Measurements from ENCODE around the gene ARL6IP1. TPM values are rescaled to one million over a fixed set of nuclear protein-coding genes. Genes with fewer than 3 reads are reported as not detected.

Gene ARL6IP1
- polyA plus RNA-seq: 10 to 100 TPM; 46.5 to 59.5 TPM

- Histone ChIP-seq H3K4me1 (ENCODE audit: control insufficient read depth in 2 of 2, insufficient read depth in 2 of 2, low read length in 1 of 2) (no peaks in the 10 kb centered on the region), H3K27ac (ENCODE audit: low read depth in 2 of 2, low read length in 1 of 2) (peak within 1 kb of the TSS; percentile 94 to 98), H3K4me3 (ENCODE audit: low read depth in 1 of 2, low read length in 2 of 2) (peak within 1 kb of the TSS; percentile 76 to 77), H3K36me3 (ENCODE audit: control insufficient read depth in 2 of 2, insufficient read depth in 2 of 2, low read length in 1 of 2) (no peaks in the 10 kb centered on the region), H3K27me3 (ENCODE audit: control insufficient read depth in 1 of 2, insufficient read depth in 2 of 2, low read length in 2 of 2) (no peaks in the 10 kb centered on the region), H3K9me3 (ENCODE audit: control insufficient read depth in 2 of 2, insufficient read depth in 1 of 2, low read depth in 1 of 2, low read length in 1 of 2) (no peaks in the 10 kb centered on the region)
- 0 to 1% methylated on average over 70 to 77 of the region's 77 CpGs for WGBS, 2 donors
Observed at GRCh38 chr16:18801145-18801972, at the start of gene ARL6IP1. Gene ARL6IP1, minus strand, starts transcription at chr16:18801549. Its CDS starts 83 bp downstream, at chr16:18801466.

GRCh38 chr16:18846416-18846815 is 45.1 kb upstream of the ARL6IP1 start:
- WGBS, 2 donors: 82 to 88% methylated on average over 1 of the region's 1 CpG
- H3K27me3 ChIP-seq (ENCODE audit: control insufficient read depth in 1 of 2, insufficient read depth in 2 of 2, low read length in 2 of 2): no peaks in the 10 kb centered on the region
- no peak overlapping the region for H3K4me3 ChIP-seq (ENCODE audit: low read depth in 1 of 2, low read length in 2 of 2)
- H3K9me3 ChIP-seq (ENCODE audit: control insufficient read depth in 2 of 2, insufficient read depth in 1 of 2, low read depth in 1 of 2, low read length in 1 of 2): no peaks in the 10 kb centered on the region
- H3K36me3 ChIP-seq (ENCODE audit: control insufficient read depth in 2 of 2, insufficient read depth in 2 of 2, low read length in 1 of 2): peaks cover 11 to 23% of the 10 kb centered on the region in 2 donors
- no peak overlapping the region for H3K27ac ChIP-seq (ENCODE audit: low read depth in 2 of 2, low read length in 1 of 2)
- no peaks in the 10 kb centered on the region for H3K4me1 ChIP-seq (ENCODE audit: control insufficient read depth in 2 of 2, insufficient read depth in 2 of 2, low read length in 1 of 2)

- Histone ChIP-seq H3K9me3 (ENCODE audit: control insufficient read depth in 2 of 2, insufficient read depth in 1 of 2, low read depth in 1 of 2, low read length in 1 of 2) (no peaks in the 10 kb centered on the region), H3K27me3 (ENCODE audit: control insufficient read depth in 1 of 2, insufficient read depth in 2 of 2, low read length in 2 of 2) (no peaks in the 10 kb centered on the region), H3K4me3 (ENCODE audit: low read depth in 1 of 2, low read length in 2 of 2) (no peak overlapping the region), H3K4me1 (ENCODE audit: control insufficient read depth in 2 of 2, insufficient read depth in 2 of 2, low read length in 1 of 2) (no peaks in the 10 kb centered on the region), H3K36me3 (ENCODE audit: control insufficient read depth in 2 of 2, insufficient read depth in 2 of 2, low read length in 1 of 2) (peaks cover 16 to 23% of the 10 kb centered on the region in 2 donors), H3K27ac (ENCODE audit: low read depth in 2 of 2, low read length in 1 of 2) (no peak overlapping the region)
- WGBS, 2 donors: 95 to 98% methylated on average over 6 of the region's 6 CpGs
Observed at GRCh38 chr16:18842565-18842964, 41.2 kb upstream of the ARL6IP1 start.

GRCh38 chr16:18841833-18842525 is 40.6 kb upstream of the ARL6IP1 start:
- Histone ChIP-seq H3K36me3 (ENCODE audit: control insufficient read depth in 2 of 2, insufficient read depth in 2 of 2, low read length in 1 of 2) (peaks cover 14 to 20% of the 10 kb centered on the region in 2 donors), H3K27ac (ENCODE audit: low read depth in 2 of 2, low read length in 1 of 2) (no peak overlapping the region), H3K9me3 (ENCODE audit: control insufficient read depth in 2 of 2, insufficient read depth in 1 of 2, low read depth in 1 of 2, low read length in 1 of 2) (no peaks in the 10 kb centered on the region), H3K4me3 (ENCODE audit: low read depth in 1 of 2, low read length in 2 of 2) (no peak overlapping the region), H3K27me3 (ENCODE audit: control insufficient read depth in 1 of 2, insufficient read depth in 2 of 2, low read length in 2 of 2) (no peaks in the 10 kb centered on the region), H3K4me1 (ENCODE audit: control insufficient read depth in 2 of 2, insufficient read depth in 2 of 2, low read length in 1 of 2) (no peaks in the 10 kb centered on the region)
- 80 to 82% methylated on average over 7 of the region's 7 CpGs for WGBS, 2 donors

- H3K36me3 ChIP-seq (ENCODE audit: control insufficient read depth in 2 of 2, insufficient read depth in 2 of 2, low read length in 1 of 2): peaks cover 18 to 30% of the 10 kb centered on the region in 2 donors
- no peaks in the 10 kb centered on the region for H3K4me1 ChIP-seq (ENCODE audit: control insufficient read depth in 2 of 2, insufficient read depth in 2 of 2, low read length in 1 of 2)
- H3K27me3 ChIP-seq (ENCODE audit: control insufficient read depth in 1 of 2, insufficient read depth in 2 of 2, low read length in 2 of 2): no peaks in the 10 kb centered on the region
- 66 to 67% methylated on average over 6 of the region's 6 CpGs for WGBS, 2 donors
- no peak overlapping the region for H3K27ac ChIP-seq (ENCODE audit: low read depth in 2 of 2, low read length in 1 of 2)
- H3K9me3 ChIP-seq (ENCODE audit: control insufficient read depth in 2 of 2, insufficient read depth in 1 of 2, low read depth in 1 of 2, low read length in 1 of 2): no peaks in the 10 kb centered on the region
- no peak overlapping the region for H3K4me3 ChIP-seq (ENCODE audit: low read depth in 1 of 2, low read length in 2 of 2)
Observed at GRCh38 chr16:18839555-18839954, 38.2 kb upstream of the ARL6IP1 start.

GRCh38 chr16:18836702-18837101 is 35.4 kb upstream of the ARL6IP1 start:
- Histone ChIP-seq H3K4me1 (ENCODE audit: control insufficient read depth in 2 of 2, insufficient read depth in 2 of 2, low read length in 1 of 2) (no peaks in the 10 kb centered on the region), H3K36me3 (ENCODE audit: control insufficient read depth in 2 of 2, insufficient read depth in 2 of 2, low read length in 1 of 2) (peaks cover 14 to 35% of the 10 kb centered on the region in 2 donors)

GRCh38 chr16:18834864-18835263 is 33.5 kb upstream of the ARL6IP1 start:
- no peak overlapping the region for H3K27ac ChIP-seq (ENCODE audit: low read depth in 2 of 2, low read length in 1 of 2)
- no peaks in the 10 kb centered on the region for H3K9me3 ChIP-seq (ENCODE audit: control insufficient read depth in 2 of 2, insufficient read depth in 1 of 2, low read depth in 1 of 2, low read length in 1 of 2)
- no peaks in the 10 kb centered on the region for H3K4me1 ChIP-seq (ENCODE audit: control insufficient read depth in 2 of 2, insufficient read depth in 2 of 2, low read length in 1 of 2)
- H3K36me3 ChIP-seq (ENCODE audit: control insufficient read depth in 2 of 2, insufficient read depth in 2 of 2, low read length in 1 of 2): peaks cover 11 to 38% of the 10 kb centered on the region in 2 donors
- no peaks in the 10 kb centered on the region for H3K27me3 ChIP-seq (ENCODE audit: control insufficient read depth in 1 of 2, insufficient read depth in 2 of 2, low read length in 2 of 2)
- 79 to 81% methylated on average over 4 of the region's 4 CpGs for WGBS, 2 donors
- H3K4me3 ChIP-seq (ENCODE audit: low read depth in 1 of 2, low read length in 2 of 2): no peak overlapping the region

More at GRCh38 chr16:18836702-18837101, 35.4 kb upstream of the ARL6IP1 start:
- Histone ChIP-seq H3K9me3 (ENCODE audit: control insufficient read depth in 2 of 2, insufficient read depth in 1 of 2, low read depth in 1 of 2, low read length in 1 of 2) (no peaks in the 10 kb centered on the region), H3K4me3 (ENCODE audit: low read depth in 1 of 2, low read length in 2 of 2) (no peak overlapping the region), H3K27ac (ENCODE audit: low read depth in 2 of 2, low read length in 1 of 2) (no peak overlapping the region), H3K27me3 (ENCODE audit: control insufficient read depth in 1 of 2, insufficient read depth in 2 of 2, low read length in 2 of 2) (no peaks in the 10 kb centered on the region)

GRCh38 chr16:18833707-18834505 is 32.6 kb upstream of the ARL6IP1 start:
- no peak overlapping the region for H3K4me3 ChIP-seq (ENCODE audit: low read depth in 1 of 2, low read length in 2 of 2)
- WGBS, 2 donors: 90 to 94% methylated on average over 9 of the region's 9 CpGs
- peaks cover 15 to 36% of the 10 kb centered on the region in 2 donors for H3K36me3 ChIP-seq (ENCODE audit: control insufficient read depth in 2 of 2, insufficient read depth in 2 of 2, low read length in 1 of 2)
- no peaks in the 10 kb centered on the region for H3K9me3 ChIP-seq (ENCODE audit: control insufficient read depth in 2 of 2, insufficient read depth in 1 of 2, low read depth in 1 of 2, low read length in 1 of 2)
- no peaks in the 10 kb centered on the region for H3K4me1 ChIP-seq (ENCODE audit: control insufficient read depth in 2 of 2, insufficient read depth in 2 of 2, low read length in 1 of 2)
- no peak overlapping the region for H3K27ac ChIP-seq (ENCODE audit: low read depth in 2 of 2, low read length in 1 of 2)
- H3K27me3 ChIP-seq (ENCODE audit: control insufficient read depth in 1 of 2, insufficient read depth in 2 of 2, low read length in 2 of 2): no peaks in the 10 kb centered on the region

- Histone ChIP-seq H3K36me3 (ENCODE audit: control insufficient read depth in 2 of 2, insufficient read depth in 2 of 2, low read length in 1 of 2) (peaks cover 11 to 35% of the 10 kb centered on the region in 2 donors), H3K9me3 (ENCODE audit: control insufficient read depth in 2 of 2, insufficient read depth in 1 of 2, low read depth in 1 of 2, low read length in 1 of 2) (no peaks in the 10 kb centered on the region), H3K4me1 (ENCODE audit: control insufficient read depth in 2 of 2, insufficient read depth in 2 of 2, low read length in 1 of 2) (no peaks in the 10 kb centered on the region)
Observed at GRCh38 chr16:18832613-18833012, 31.3 kb upstream of the ARL6IP1 start.

More at GRCh38 chr16:18832613-18833012, 31.3 kb upstream of the ARL6IP1 start:
- Histone ChIP-seq H3K27ac (ENCODE audit: low read depth in 2 of 2, low read length in 1 of 2) (no peak overlapping the region), H3K4me3 (ENCODE audit: low read depth in 1 of 2, low read length in 2 of 2) (no peak overlapping the region), H3K27me3 (ENCODE audit: control insufficient read depth in 1 of 2, insufficient read depth in 2 of 2, low read length in 2 of 2) (no peaks in the 10 kb centered on the region)
- WGBS, 2 donors: 92 to 93% methylated on average over 8 of the region's 8 CpGs

All from esophagus (tissue), 2 donors.